Retinal pigment epithelial cell (primary cell): ENCODE results near the gene CDHR5.

Experiments
- DNase-seq: peaks from one replicate; pipeline ENCODE4 v3.0.0-alpha.2; 2010; ENCODE audit warnings: low read depth
- H3K4me3 ChIP-seq: 2 replicates; pipeline ENCODE4 v1.5.1; 2011; ENCODE audit warnings: mild to moderate bottlenecking, low read length, control low read depth, moderate library complexity
- CTCF ChIP-seq: conservative IDR thresholded peaks from 2 replicates; pipeline ENCODE4 v1.5.1; 2011; ENCODE audit warnings: low read depth, low read length, control low read depth, inconsistent platforms

The CDHR5 gene

GRCh38 chr11:617199-617911 is 7.4 kb downstream of the CDHR5 start:
- no peak overlapping the region for H3K4me3 ChIP-seq
- no peak for TF ChIP-seq CTCF
- no peak for DNase-seq

- no peak for TF ChIP-seq CTCF
- DNase-seq, result no peak
- no peak overlapping the region for H3K4me3 ChIP-seq
These were observed 8.2 kb downstream of the CDHR5 start for GRCh38 chr11:616320-617198.

- peak within 1 kb of the TSS; percentile 73 for H3K4me3 ChIP-seq
- no peak for TF ChIP-seq CTCF
- DNase-seq, result no peak
These were observed 9.0 kb downstream of the CDHR5 start, which contains the start of gene IRF7 for GRCh38 chr11:615504-616319. TSS of gene IRF7 (minus strand) at chr11:615950. CDS start at chr11:615364, 586 bp downstream.

- DNase-seq, result no peak
- TF ChIP-seq CTCF, result no peak
- peak overlapping the region; percentile 73 for H3K4me3 ChIP-seq
These were observed 9.9 kb downstream of the CDHR5 start for GRCh38 chr11:614623-615503.

GRCh38 chr11:614021-614622 is 10.6 kb downstream of the CDHR5 start:
- no peak for TF ChIP-seq CTCF
- no peak for DNase-seq
- H3K4me3 ChIP-seq, result no peak overlapping the region
